GM15510 (cell line): ENCODE results near the gene CCBE1.

Experiments
- POLR2A ChIP-seq: IDR thresholded peaks from 3 replicates; pipeline ENCODE4 v1.6.1; 2011; ENCODE audit warnings: borderline replicate concordance; ENCODE audit not compliant: insufficient read length; ENCODE audit errors: extremely low read depth

The CCBE1 gene

GRCh38 chr18:59597049-59597448 is 100.2 kb downstream of the CCBE1 start:
- no peak for TF ChIP-seq POLR2A

GRCh38 chr18:59593291-59593717 is 103.9 kb downstream of the CCBE1 start:
- TF ChIP-seq POLR2A, result no peak

- no peak for TF ChIP-seq POLR2A
These were observed 104.6 kb downstream of the CCBE1 start for GRCh38 chr18:59592624-59593023.

- TF ChIP-seq POLR2A, result no peak
These were observed 114.8 kb downstream of the CCBE1 start for GRCh38 chr18:59582395-59582794.

GRCh38 chr18:59579509-59579908 is 117.7 kb downstream of the CCBE1 start:
- TF ChIP-seq POLR2A, result no peak

- no peak for TF ChIP-seq POLR2A
These were observed 119.9 kb downstream of the CCBE1 start for GRCh38 chr18:59577386-59577655.

GRCh38 chr18:59576541-59577385 is 120.5 kb downstream of the CCBE1 start:
- TF ChIP-seq POLR2A, result no peak

GRCh38 chr18:59575995-59576394 is 121.2 kb downstream of the CCBE1 start:
- no peak for TF ChIP-seq POLR2A

- TF ChIP-seq POLR2A, result no peak
These were observed 123.3 kb downstream of the CCBE1 start for GRCh38 chr18:59573962-59574361.

- TF ChIP-seq POLR2A, result no peak
These were observed 125.3 kb downstream of the CCBE1 start for GRCh38 chr18:59571902-59572301.

- TF ChIP-seq POLR2A, result no peak
These were observed 126.4 kb downstream of the CCBE1 start for GRCh38 chr18:59570796-59571195.

GRCh38 chr18:59570101-59570775 is 127.0 kb downstream of the CCBE1 start:
- TF ChIP-seq POLR2A, result no peak

GRCh38 chr18:59569390-59569791 is 127.8 kb downstream of the CCBE1 start:
- TF ChIP-seq POLR2A, result no peak

GRCh38 chr18:59567431-59567830 is 129.8 kb downstream of the CCBE1 start:
- no peak for TF ChIP-seq POLR2A

GRCh38 chr18:59566533-59566971 is 130.7 kb downstream of the CCBE1 start:
- TF ChIP-seq POLR2A, result no peak

GRCh38 chr18:59565957-59566356 is 131.3 kb downstream of the CCBE1 start:
- no peak for TF ChIP-seq POLR2A
